Sciatic nerve (tissue), 2 donors: ENCODE results near the gene ISG20L2. TPM values are rescaled to one million over a fixed set of nuclear protein-coding genes. Genes with fewer than 3 reads are reported as not detected.
"Not testable (repeated sequence)": the region's sequence is repeated elsewhere in the genome, so short reads cannot be mapped to it uniquely, and the experiment has no call there.

Experiments
- ATAC-seq: fragments of 200-7000 bp; cut with Tn5 transposase; one replicate; pipeline ENCODE4 v1.9.1; 2020; ENCODE audit warnings: mild to moderate bottlenecking, moderate library complexity
- DNase-seq: peaks from one replicate; pipeline ENCODE4 v3.0.0-alpha.2; 2020; ENCODE audit warnings: low spot score
- intact Hi-C: fragments of 100-400 bp; cut with DNase I; formaldehyde crosslinking; loops from one replicate; pipeline ENCODE4 v1.14.2; 2022
- total RNA-seq: library from RNA; stranded (reverse); fragmentation: NEBNext Ultra II Directional; extraction: Animal tissue kit (Norgen Biotek cat#: 25700); gene quantifications from one replicate; pipeline ENCODE4 v1.2.1, GENCODE V29; 2021
- donor health status: DM: no; HTN: no; CAD: no.
- donor health status: DM: no; HTN: no; CAD: no.

The ISG20L2 gene
- total RNA-seq, result 19.4 TPM

- ATAC-seq (peak; percentile 97), DNase-seq (peak; percentile 98)
- intact Hi-C loops, result no loop called here
Measured at GRCh38 chr1:156728599-156729462, at the start of gene ISG20L2. TSS of gene ISG20L2 (minus strand) at chr1:156728766. CDS start at chr1:156727652, 1,114 bp downstream.

GRCh38 chr1:156777573-156777972 lies 49.0 kb upstream of the ISG20L2 start:
- no peak for ATAC-seq
- intact Hi-C loops, result no loop called here
- DNase-seq, result no peak

- DNase-seq (no peak), ATAC-seq (no peak)
- intact Hi-C loops, result no loop called here
Measured at GRCh38 chr1:156776942-156777341, 48.4 kb upstream of the ISG20L2 start.

- no peak for ATAC-seq
- DNase-seq, result no peak
- intact Hi-C loops, result no loop called here
Measured at GRCh38 chr1:156775799-156776198, 47.2 kb upstream of the ISG20L2 start.

GRCh38 chr1:156773607-156774006 lies 45.0 kb upstream of the ISG20L2 start:
- DNase-seq (no peak), ATAC-seq (no peak)
- intact Hi-C loops, result no loop called here

GRCh38 chr1:156772728-156773497 lies 44.3 kb upstream of the ISG20L2 start:
- ATAC-seq (no peak), DNase-seq (no peak)
- intact Hi-C loops, result no loop called here

- DNase-seq, result no peak
- no peak for ATAC-seq
Measured at GRCh38 chr1:156772222-156772621, 43.7 kb upstream of the ISG20L2 start.

GRCh38 chr1:156768610-156769295 lies 40.2 kb upstream of the ISG20L2 start:
- no peak for ATAC-seq
- intact Hi-C loops, result no loop called here

More at GRCh38 chr1:156772222-156772621, 43.7 kb upstream of the ISG20L2 start:
- intact Hi-C loops, result no loop called here

GRCh38 chr1:156767879-156768604 lies 39.5 kb upstream of the ISG20L2 start:
- ATAC-seq, result peak; percentile 6
- DNase-seq, result peak; percentile 81
- intact Hi-C loops, result no loop called here

More at GRCh38 chr1:156768610-156769295, 40.2 kb upstream of the ISG20L2 start:
- no peak for DNase-seq

GRCh38 chr1:156767101-156767878 lies 38.7 kb upstream of the ISG20L2 start, which contains the start of gene PRCC:
TSS of gene PRCC (plus strand) at chr1:156767535. CDS start at chr1:156767772, 237 bp downstream.
- ATAC-seq, result peak; percentile 98
- intact Hi-C loops, result no loop called here

GRCh38 chr1:156766298-156767100 lies 37.9 kb upstream of the ISG20L2 start:
- DNase-seq (peak; percentile 40), ATAC-seq (peak; percentile 25)
- intact Hi-C loops, result no loop called here

More at GRCh38 chr1:156767101-156767878, 38.7 kb upstream of the ISG20L2 start, which contains the start of gene PRCC:
- DNase-seq, result peak; percentile 97

GRCh38 chr1:156765666-156766065 lies 37.1 kb upstream of the ISG20L2 start:
- ATAC-seq (no peak), DNase-seq (no peak)
- intact Hi-C loops, result no loop called here

- intact Hi-C loops, ATAC-seq: not testable (repeated sequence)
- peak; percentile 52 for DNase-seq
Measured at GRCh38 chr1:156765136-156765535, 36.6 kb upstream of the ISG20L2 start.

GRCh38 chr1:156760796-156761104 lies 32.2 kb upstream of the ISG20L2 start:
- ATAC-seq, result no peak
- DNase-seq, result no peak
- intact Hi-C loops, result no loop called here

- intact Hi-C loops, result no loop called here
- peak; percentile 47 for DNase-seq
- no peak for ATAC-seq
Measured at GRCh38 chr1:156760092-156760795, 31.7 kb upstream of the ISG20L2 start.

GRCh38 chr1:156757572-156758253 lies 29.1 kb upstream of the ISG20L2 start:
- ATAC-seq, intact Hi-C loops: not testable (repeated sequence)
- peak; percentile 34 for DNase-seq
